Stimulated activated CD8-positive, alpha-beta memory T cell treated with anti-CD3 and anti-CD28 coated beads, Interleukin-15, amount 100 ng/mL, for 4 hours (primary cell): ENCODE data around the gene SPINK1.
"Not testable (repeated sequence)": the region's sequence is repeated elsewhere in the genome, so short reads cannot be mapped to it uniquely, and the experiment has no call there.

Source experiments
- DNase-seq, 2 donors: peaks; one replicate each; pipeline ENCODE4 v3.0.0-alpha.2; 2020; ENCODE audit warnings: low read depth in 2 of 2

The SPINK1 gene

DNA sequence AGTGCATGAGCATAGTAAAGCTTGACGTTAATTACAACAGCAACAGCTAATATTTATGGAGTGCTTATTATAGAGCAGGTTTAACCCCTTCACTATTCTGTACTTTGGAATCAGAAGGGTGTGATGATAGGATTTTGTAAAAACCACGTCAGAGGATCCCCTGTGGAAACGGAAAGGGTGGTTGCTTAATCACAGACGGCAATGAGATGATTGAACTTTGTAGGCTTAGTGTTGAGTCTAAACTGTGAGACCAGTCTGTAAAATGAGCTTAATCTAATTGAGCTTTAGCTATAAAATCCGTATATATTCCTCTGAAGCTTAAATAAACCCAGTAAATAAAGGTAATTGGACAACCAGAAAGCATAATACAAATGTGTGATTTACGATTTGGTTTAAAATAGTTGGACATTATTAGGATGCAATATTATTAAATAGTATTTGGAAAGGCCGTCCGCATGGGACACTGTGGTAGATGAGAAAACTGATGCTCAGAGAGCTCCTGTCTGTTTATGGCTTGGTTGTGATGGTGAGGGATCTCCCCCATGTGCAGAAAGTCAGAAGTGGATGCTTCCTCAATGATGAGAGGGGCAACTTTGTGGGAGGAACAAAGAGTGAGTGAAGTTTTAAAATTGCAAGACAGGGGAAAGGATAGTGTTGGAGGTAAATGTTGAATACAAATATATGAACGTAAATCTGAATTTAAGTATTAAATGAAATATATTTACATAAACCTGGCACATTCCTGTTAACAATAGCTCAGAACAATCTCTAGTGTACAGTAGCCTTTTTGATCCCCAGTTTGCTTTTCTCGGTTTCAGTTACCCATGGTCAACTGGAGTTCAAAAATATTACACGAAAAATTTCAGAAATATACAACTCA, 23.7 kb upstream of the SPINK1 start:
- no peak for DNase-seq

- DNase-seq = no peak
Observed at GRCh38 chr5:147854331-147854730, 22.9 kb upstream of the SPINK1 start.

- no peak for DNase-seq
Observed at GRCh38 chr5:147853372-147853987, 22.0 kb upstream of the SPINK1 start.

- no peak for DNase-seq
Observed at GRCh38 chr5:147852365-147852764, 20.9 kb upstream of the SPINK1 start.

DNA sequence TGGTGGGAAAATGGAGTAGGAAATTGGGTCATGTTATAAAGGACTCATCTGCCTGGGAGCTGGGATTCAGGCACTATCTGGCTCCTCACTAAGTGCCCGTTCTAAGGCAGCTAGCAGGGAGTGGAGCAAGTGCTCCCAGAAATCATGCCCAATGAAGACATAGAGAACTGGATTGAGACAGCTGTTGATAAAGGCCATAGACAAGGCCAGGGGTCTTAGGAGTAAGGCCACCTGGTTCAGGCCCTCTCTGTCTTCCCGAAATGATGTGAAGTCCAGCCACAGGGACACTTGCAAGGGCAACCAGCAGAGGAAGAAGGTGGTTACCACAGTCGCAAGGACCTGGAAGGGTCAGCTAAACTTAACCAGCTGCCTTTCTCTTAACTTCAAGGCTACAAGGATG, 20.1 kb upstream of the SPINK1 start:
- DNase-seq = no peak

- DNase-seq = no peak
Observed at GRCh38 chr5:147849226-147849625, 17.8 kb upstream of the SPINK1 start.

DNA sequence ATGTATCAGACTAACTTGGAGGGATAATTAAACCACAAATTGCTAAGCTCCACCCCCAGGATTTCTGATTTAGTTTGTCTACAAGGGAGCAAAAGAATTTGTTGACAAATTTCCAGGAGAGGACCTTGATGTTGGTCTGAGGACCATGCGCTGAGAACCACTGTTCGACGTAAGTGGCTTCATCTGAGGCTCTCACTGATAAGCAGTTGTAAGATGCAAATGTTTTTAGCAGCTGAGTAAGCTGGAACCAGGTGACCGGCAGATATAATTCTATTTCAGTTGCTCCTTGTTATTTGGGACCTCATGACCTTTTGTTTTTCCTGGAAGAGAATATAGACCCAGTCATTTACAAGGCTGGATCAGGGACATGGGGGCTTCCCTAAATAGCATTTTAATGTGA, 14.1 kb upstream of the SPINK1 start:
- no peak for DNase-seq

GRCh38 chr5:147844846-147845245, 13.4 kb upstream of the SPINK1 start:
- DNase-seq = no peak

- DNase-seq = no peak
Observed at GRCh38 chr5:147842869-147843268, 11.4 kb upstream of the SPINK1 start.

DNA sequence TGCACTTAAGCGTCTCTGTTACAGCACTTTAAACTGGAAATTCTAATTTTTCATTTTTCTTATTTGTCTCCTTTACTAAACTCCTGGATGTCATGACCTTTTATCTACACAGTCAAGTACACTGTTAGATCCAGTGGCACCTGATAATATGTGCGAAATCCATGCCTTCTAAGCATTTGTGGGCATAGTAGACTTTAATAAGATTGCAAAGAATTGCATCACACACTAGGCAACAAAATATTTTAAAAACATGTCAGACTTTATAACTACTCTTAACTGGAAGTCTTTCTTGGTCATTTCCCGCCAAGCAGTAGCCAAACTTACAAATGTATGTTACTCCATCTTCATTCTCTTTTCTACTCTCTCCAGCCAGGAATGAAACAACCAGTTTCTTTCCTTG, 5.0 kb upstream of the SPINK1 start:
- no peak for DNase-seq

DNA sequence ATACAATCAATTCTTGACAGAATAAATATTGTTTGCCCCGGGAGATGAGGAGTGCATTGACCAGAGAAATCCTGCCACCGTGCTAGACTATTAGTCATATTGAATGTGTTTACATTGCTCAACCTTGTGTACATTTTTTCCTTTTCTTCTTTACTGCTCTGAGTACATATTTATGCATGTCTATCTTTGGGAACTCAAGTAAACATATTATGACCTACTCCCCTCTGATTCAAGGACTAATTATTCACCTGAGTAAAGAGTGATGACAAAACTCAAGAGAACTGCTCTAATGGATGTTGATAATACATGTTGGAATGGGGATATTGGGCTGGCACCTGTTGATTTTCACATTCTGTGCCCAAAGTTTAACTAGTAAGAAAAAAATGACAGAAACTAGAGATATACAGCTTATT, 3.9 kb upstream of the SPINK1 start:
- no peak for DNase-seq

GRCh38 chr5:147832541-147832940, 1.1 kb upstream of the SPINK1 start:
- no peak for DNase-seq

DNA sequence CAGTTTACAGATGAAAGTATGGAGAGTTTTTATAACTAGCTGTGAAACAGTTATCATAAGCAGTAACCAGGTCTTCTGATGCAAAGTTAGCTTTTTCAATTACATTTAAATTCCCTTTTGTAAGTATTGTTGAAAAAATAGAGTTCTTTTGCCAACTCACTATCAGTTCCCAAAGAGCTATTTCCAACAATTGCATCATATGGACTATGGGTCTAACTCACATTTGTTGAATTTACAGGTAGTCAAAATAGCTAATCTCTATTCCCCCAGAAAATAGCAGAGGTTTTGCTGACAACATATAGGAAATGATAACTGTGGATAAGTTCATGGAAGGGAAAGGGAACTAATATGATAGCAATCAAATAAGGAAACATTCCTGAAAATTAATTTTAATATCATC, 1.4 kb downstream of the SPINK1 start:
- no peak for DNase-seq

DNA sequence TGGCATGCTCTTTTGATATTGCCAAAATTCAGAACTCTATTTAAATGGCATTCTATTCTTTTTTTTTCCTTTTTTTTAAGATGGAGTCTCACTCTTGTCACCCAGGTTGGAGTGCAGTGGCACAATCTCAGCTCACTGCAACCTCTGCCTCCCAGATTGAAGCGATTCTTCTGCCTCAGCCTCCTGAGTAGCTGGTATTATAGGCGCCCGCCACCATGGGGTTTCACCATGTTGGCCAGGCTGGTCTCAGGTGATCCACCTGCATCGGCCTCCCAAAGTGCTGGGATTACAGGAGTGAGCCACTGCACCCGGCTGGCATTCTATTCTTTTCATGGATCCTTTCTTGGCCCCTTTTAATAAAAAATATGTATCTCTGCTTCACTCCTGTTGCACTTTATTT, 4.5 kb downstream of the SPINK1 start:
- not testable (repeated sequence) for DNase-seq

- DNase-seq = no peak
Observed at GRCh38 chr5:147826361-147826760, 5.1 kb downstream of the SPINK1 start.

DNA sequence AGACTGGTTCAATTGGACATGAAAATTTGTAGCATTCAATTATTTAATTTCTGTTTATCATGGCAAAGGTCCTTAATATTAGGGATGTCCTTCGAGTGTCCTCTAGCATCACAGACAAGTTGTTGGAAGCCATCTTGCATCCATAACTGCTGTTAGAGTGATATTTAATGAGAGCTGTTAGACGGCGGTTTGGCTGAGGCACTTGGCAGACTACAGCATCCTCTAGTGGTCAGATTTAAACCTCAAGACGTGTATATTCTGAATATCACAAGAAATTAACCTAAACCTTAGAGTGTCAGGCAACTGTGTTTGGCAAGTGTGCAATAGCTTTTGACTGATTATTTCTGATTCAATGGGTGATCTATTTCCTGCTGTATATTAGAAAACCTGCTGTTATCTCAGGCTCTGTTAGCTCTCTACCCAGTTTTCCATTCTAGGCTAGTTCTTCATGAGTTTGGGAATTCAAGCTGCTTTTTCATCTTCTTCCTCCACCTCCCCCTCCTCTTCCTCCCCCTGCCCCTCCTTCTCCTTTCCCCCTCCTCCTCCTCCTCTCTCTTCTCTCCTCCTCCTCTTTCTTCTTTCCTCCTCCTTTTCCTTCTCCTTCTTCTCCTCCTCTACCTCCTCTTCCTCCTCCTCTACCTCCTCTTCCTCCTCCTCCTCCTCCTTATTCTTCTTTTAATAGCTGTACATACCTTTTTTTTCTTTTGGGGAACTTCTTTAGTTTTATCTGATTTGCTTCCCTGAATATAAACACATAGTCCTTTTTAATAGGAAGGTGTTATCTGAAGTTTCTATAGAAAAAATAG, 8.6 kb downstream of the SPINK1 start:
- no peak for DNase-seq

DNA sequence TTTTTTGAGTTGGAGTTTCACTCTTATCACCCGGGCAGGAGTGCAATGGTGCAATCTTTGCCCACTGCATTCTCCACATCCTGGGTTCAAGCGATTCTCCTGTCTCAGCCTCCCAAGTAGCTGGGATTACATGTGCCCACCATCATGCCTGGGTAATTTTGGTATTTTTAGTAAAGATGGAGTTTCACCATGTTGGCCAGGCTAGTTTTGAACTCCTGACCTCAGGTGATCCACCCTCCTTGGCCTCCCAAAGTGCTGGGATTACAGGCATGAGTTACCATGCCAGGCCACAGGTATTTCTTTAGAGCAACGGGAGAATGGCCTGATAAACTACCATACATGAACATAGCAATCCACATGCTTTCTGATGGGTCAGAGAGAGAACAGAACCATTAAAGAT, 9.2 kb downstream of the SPINK1 start:
- not testable (repeated sequence) for DNase-seq

DNA sequence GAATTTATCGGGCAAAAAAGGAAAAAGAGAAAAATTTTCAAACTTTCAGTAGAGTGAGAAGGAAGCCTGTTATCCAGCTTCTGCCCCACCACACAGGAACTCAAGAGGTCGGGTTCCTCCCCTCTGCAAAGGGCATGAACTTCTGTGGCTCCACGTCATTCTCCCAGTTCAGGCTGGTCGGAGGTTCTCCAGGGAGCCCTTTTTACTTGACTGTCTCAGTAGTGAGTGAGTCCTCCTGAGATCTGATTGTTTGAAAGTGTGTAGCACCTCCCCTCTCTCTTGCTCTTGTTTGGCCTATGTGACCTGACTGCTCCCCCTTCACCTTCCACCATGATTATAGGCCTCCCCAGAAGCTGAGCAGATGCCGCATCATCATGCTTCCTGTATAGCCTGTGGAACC, 9.7 kb downstream of the SPINK1 start:
- no peak for DNase-seq

GRCh38 chr5:147819261-147819770, 12.2 kb downstream of the SPINK1 start:
- DNase-seq = no peak

DNA sequence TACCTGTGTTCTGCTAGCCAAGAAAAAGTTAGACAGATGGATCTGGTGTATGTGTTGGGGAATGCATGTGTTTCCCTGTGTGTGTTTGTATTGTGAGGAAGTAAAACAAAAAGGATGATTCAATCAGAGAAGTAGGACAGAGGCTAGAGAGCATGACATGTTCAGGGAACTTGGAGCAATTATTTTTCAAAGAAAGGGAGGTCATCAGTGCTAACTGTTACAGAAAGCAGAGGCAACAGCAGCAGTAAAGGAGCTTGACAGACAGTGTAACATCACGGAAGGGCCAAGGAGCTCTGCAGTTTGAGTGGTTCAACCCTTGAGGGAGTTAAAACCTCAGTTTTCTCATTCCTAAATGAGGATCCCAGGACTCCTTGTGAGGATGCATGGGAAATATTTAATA, 13.2 kb downstream of the SPINK1 start:
- no peak for DNase-seq

- DNase-seq = no peak
Observed at GRCh38 chr5:147813696-147814095, 17.8 kb downstream of the SPINK1 start.
